ENCODE measurements around the gene ALKBH8.

ALKBH8 gene

GRCh38 chr11:107457558-107458271 is 107.8 kb downstream of the ALKBH8 start, which contains the start of gene CWF19L2:
CWF19L2 (minus strand) TSS chr11:107457825; CDS start chr11:107457816, 9 bp downstream.
- TF ChIP-seq, protein P1, sequence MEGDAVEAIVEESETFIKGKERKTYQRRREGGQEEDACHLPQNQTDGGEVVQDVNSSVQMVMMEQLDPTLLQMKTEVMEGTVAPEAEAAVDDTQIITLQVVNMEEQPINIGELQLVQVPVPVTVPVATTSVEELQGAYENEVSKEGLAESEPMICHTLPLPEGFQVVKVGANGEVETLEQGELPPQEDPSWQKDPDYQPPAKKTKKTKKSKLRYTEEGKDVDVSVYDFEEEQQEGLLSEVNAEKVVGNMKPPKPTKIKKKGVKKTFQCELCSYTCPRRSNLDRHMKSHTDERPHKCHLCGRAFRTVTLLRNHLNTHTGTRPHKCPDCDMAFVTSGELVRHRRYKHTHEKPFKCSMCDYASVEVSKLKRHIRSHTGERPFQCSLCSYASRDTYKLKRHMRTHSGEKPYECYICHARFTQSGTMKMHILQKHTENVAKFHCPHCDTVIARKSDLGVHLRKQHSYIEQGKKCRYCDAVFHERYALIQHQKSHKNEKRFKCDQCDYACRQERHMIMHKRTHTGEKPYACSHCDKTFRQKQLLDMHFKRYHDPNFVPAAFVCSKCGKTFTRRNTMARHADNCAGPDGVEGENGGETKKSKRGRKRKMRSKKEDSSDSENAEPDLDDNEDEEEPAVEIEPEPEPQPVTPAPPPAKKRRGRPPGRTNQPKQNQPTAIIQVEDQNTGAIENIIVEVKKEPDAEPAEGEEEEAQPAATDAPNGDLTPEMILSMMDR (conservative IDR thresholded peaks at IDR 0.05; ENCODE audit: low read length), result no peak
- DNase-seq (ENCODE audit: low read depth), result peak; percentile 96

DNA sequence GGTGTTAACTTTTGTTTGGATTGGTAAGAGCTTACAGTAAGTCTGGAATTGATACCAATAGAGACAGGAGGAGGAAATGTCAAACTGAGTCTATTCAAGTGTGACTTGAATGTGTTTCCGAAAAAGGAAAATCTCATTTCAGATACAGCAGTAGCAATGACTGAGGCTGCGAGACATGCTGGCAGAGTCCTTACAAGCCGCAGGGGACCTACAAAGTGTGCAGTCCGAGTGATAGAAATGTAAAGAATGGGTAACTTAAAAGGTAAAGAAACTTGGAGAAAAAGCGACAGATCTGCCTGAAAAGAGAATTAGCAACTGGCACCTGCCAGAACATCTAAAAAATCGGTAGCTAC is 108.4 kb downstream of the ALKBH8 start:
- H3K4me3 ChIP-seq (ENCODE audit: low read length), result peak overlapping the region; percentile 96
- no peak for DNase-seq (ENCODE audit: low read depth)
- TF ChIP-seq, protein P1 (conservative IDR thresholded peaks at IDR 0.05; ENCODE audit: low read length), result no peak

More at GRCh38 chr11:107457558-107458271, 107.8 kb downstream of the ALKBH8 start, which contains the start of gene CWF19L2:
- H3K4me3 ChIP-seq (ENCODE audit: low read length), result peak within 1 kb of the TSS; percentile 96

- TF ChIP-seq, protein P1 (conservative IDR thresholded peaks at IDR 0.05; ENCODE audit: low read length), result no peak
- DNase-seq (ENCODE audit: low read depth), result no peak
- H3K4me3 ChIP-seq (ENCODE audit: low read length), result no peak overlapping the region
Observed at GRCh38 chr11:107453594-107454286, 111.8 kb downstream of the ALKBH8 start.

Measured in AG10803 (cell line).